Measurements from ENCODE around the gene PGBD5. TPM values are rescaled to one million over a fixed set of nuclear protein-coding genes. Genes with fewer than 3 reads are reported as not detected.

The PGBD5 gene
- polyA plus RNA-seq, 3 donors, result 0.44 TPM; not detected in 2

- no peaks in the 10 kb centered on the region for H3K79me2 ChIP-seq (ENCODE audit: insufficient read depth, low read length)
- H3K9ac ChIP-seq (ENCODE audit: insufficient read depth, low read length, poor library complexity, severe bottlenecking), result no peak overlapping the region
- no peaks in the 10 kb centered on the region for H3K9me3 ChIP-seq (replicated peaks in 1 of 2; ENCODE audit: control insufficient read depth in 1 of 2, insufficient read depth in 1 of 2, low read length in 2 of 2)
- no peaks in the 10 kb centered on the region for H3K27me3 ChIP-seq (ENCODE audit: control insufficient read depth in 2 of 2, insufficient read depth in 2 of 2, low read length in 2 of 2)
- H3K36me3 Mint-ChIP-seq, result peaks cover 47 to 68% of the 10 kb centered on the region in 2 donors
- H3K4me3 ChIP-seq (replicated peaks in 1 of 3; ENCODE audit: low read depth in 2 of 3, low read length in 3 of 3), result no peak overlapping the region
- WGBS (ENCODE audit: insufficient coverage), result 98% methylated on average over 5 of the region's 7 CpGs
- H3K4me3 Mint-ChIP-seq, result no peak overlapping the region
- no peak overlapping the region for H3K27ac ChIP-seq (ENCODE audit: low read depth in 1 of 2, low read length in 2 of 2)
- H4K20me1 ChIP-seq (ENCODE audit: insufficient read depth, low read length), result no peaks in the 10 kb centered on the region
- peaks cover 0 to 4% of the 10 kb centered on the region in 2 donors for H3K4me1 ChIP-seq (ENCODE audit: control insufficient read depth in 1 of 2, insufficient read depth in 2 of 2, low read length in 2 of 2)
- H3K4me1 Mint-ChIP-seq, result peaks cover 10% of the 10 kb centered on the region
- no peak for TF ChIP-seq CTCF (IDR thresholded peaks at IDR 0.05)
- peaks cover 0 to 1% (median 0%) of the 10 kb centered on the region in 3 donors for H3K27me3 Mint-ChIP-seq (ENCODE audit: low read depth in 3 of 3)
- no peak overlapping the region for H2AFZ ChIP-seq (ENCODE audit: insufficient read depth, low read depth, low read length, poor library complexity, severe bottlenecking)
- H3K27ac Mint-ChIP-seq, result no peak overlapping the region
- intact Hi-C loops (cut with micrococcal nuclease), result no loop called here
- H3K9me3 Mint-ChIP-seq, result no peaks in the 10 kb centered on the region
- peaks cover 40 to 86% of the 10 kb centered on the region in 2 donors for H3K36me3 ChIP-seq (replicated peaks in 1 of 2; ENCODE audit: control insufficient read depth in 1 of 2, insufficient read depth in 2 of 2, low read length in 2 of 2)
- H3K4me2 ChIP-seq (replicated peaks; ENCODE audit: extremely low read depth, low read length, poor library complexity, severe bottlenecking), result no peak overlapping the region
- DNase-seq, result no peak
These were observed 152.9 kb downstream of the PGBD5 start for GRCh38 chr1:230273141-230273710.

- intact Hi-C loops (cut with micrococcal nuclease), result no loop called here
- peak overlapping the region in 1 of 7 donors; percentile 35 for H3K27ac Mint-ChIP-seq
These were observed 153.6 kb downstream of the PGBD5 start for GRCh38 chr1:230272557-230272956.

More at GRCh38 chr1:230272557-230272956, 153.6 kb downstream of the PGBD5 start:
- no peak overlapping the region for H3K4me3 Mint-ChIP-seq
- peaks cover 0 to 1% (median 0%) of the 10 kb centered on the region in 3 donors for H3K27me3 Mint-ChIP-seq (ENCODE audit: low read depth in 3 of 3)
- WGBS (ENCODE audit: insufficient coverage), result 100% methylated on average over 5 of the region's 9 CpGs
- no peak for DNase-seq
- no peak overlapping the region for H2AFZ ChIP-seq (ENCODE audit: insufficient read depth, low read depth, low read length, poor library complexity, severe bottlenecking)
- no peaks in the 10 kb centered on the region for H3K27me3 ChIP-seq (ENCODE audit: control insufficient read depth in 2 of 2, insufficient read depth in 2 of 2, low read length in 2 of 2)
- no peaks in the 10 kb centered on the region for H4K20me1 ChIP-seq (ENCODE audit: insufficient read depth, low read length)
- H3K9ac ChIP-seq (ENCODE audit: insufficient read depth, low read length, poor library complexity, severe bottlenecking), result no peak overlapping the region
- peaks cover 42 to 86% of the 10 kb centered on the region in 2 donors for H3K36me3 ChIP-seq (replicated peaks in 1 of 2; ENCODE audit: control insufficient read depth in 1 of 2, insufficient read depth in 2 of 2, low read length in 2 of 2)
- H3K27ac ChIP-seq (ENCODE audit: low read depth in 1 of 2, low read length in 2 of 2), result no peak overlapping the region
- no peak for TF ChIP-seq CTCF (IDR thresholded peaks at IDR 0.05)
- no peaks in the 10 kb centered on the region for H3K9me3 Mint-ChIP-seq
- peaks cover 48 to 68% of the 10 kb centered on the region in 2 donors for H3K36me3 Mint-ChIP-seq
- H3K4me3 ChIP-seq (replicated peaks in 1 of 3; ENCODE audit: low read depth in 2 of 3, low read length in 3 of 3), result no peak overlapping the region
- no peak overlapping the region for H3K4me2 ChIP-seq (replicated peaks; ENCODE audit: extremely low read depth, low read length, poor library complexity, severe bottlenecking)
- no peaks in the 10 kb centered on the region for H3K9me3 ChIP-seq (replicated peaks in 1 of 2; ENCODE audit: control insufficient read depth in 1 of 2, insufficient read depth in 1 of 2, low read length in 2 of 2)
- H3K4me1 ChIP-seq (ENCODE audit: control insufficient read depth in 1 of 2, insufficient read depth in 2 of 2, low read length in 2 of 2), result peaks cover 0 to 4% of the 10 kb centered on the region in 2 donors
- H3K4me1 Mint-ChIP-seq, result peaks cover 10% of the 10 kb centered on the region
- no peaks in the 10 kb centered on the region for H3K79me2 ChIP-seq (ENCODE audit: insufficient read depth, low read length)

Data from CD14-positive monocyte (primary cell).